GM12873 (cell line): ENCODE results near the gene SIPA1.

Experiments
- TF ChIP-seq, protein P1 (sequence below): IDR thresholded peaks from 2 replicates; pipeline ENCODE4 v1.5.1; 2012; ENCODE audit warnings: low read depth, mild to moderate bottlenecking, moderate library complexity, low read length, control low read depth; ENCODE audit not compliant: insufficient read depth; ENCODE audit errors: missing control alignments

Gene SIPA1

DNA sequence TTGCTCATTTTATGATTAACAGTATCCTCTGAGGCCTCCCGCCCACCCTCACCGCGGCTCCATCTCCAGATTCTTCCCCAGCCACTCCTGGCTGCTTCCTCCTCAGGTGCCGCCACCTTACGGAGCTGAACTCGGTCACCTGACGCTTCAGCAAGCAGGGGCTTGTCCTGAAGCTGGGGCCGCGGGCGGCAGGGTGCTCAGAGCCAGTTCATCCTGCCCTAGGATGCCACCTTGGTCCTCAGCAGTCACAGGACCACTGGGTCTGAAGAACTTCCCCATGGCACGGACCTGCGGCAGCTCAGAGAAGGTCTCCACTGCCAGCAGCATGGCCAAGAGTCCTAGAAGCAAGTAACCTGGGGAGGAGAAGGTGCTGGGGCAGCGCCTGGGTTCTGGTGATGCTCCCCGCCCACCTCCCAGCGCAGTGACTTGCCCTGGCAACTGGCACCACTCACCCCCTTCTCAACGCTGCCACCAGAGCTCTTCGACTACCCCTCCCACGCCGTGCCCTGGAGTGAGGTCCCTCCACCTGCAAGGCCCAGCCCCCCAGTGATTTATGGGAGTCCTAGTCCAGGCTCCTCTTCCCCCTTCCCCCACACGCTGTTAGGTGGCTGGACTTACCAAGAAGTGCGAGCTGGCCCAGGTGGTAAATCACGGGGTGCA is 44.9 kb upstream of the SIPA1 start:
- TF ChIP-seq, protein P1, sequence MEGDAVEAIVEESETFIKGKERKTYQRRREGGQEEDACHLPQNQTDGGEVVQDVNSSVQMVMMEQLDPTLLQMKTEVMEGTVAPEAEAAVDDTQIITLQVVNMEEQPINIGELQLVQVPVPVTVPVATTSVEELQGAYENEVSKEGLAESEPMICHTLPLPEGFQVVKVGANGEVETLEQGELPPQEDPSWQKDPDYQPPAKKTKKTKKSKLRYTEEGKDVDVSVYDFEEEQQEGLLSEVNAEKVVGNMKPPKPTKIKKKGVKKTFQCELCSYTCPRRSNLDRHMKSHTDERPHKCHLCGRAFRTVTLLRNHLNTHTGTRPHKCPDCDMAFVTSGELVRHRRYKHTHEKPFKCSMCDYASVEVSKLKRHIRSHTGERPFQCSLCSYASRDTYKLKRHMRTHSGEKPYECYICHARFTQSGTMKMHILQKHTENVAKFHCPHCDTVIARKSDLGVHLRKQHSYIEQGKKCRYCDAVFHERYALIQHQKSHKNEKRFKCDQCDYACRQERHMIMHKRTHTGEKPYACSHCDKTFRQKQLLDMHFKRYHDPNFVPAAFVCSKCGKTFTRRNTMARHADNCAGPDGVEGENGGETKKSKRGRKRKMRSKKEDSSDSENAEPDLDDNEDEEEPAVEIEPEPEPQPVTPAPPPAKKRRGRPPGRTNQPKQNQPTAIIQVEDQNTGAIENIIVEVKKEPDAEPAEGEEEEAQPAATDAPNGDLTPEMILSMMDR: no peak

DNA sequence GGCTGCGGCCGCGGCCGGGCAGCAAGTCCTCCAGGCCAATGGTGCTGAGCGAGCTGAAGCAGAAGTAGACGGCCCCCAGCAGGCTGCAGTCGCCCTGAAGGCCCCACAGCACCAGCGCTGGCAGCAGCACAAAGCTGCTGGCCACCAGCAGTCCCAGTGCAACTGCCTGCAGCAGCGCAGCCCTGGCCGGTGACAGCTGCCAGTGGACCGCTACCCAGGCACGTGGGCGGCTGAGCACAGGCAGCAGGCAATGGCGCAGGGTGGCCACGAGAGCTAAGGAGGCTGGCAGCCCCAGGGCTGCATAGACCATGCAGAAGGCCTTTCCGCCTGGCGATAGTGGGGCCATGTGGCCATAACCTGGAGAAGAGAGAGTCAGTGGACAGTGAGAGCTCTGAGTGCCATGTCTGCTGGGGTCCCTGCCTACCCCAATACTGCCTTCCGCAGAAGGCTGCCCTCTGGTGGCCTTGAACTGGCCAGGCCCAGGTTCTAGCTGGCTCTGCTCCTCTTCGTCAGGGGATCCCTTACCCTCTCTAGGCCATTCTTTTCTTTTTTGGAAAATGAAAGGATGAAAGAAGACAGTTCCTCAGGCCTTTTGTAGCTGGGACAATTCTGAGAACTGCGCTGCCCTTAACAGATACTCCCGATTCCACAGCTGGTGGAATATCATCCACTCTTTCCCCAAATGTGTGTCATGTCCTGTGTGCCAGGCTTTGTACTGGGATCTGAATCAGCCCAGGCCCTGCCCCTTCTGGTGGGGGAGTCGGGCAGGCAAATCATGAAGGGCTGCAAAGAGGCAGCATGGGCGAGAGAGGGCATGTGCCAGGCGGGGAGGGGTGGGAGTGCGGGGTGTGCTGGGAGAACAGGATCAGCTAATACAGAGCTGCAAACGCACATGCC is 44.1 kb upstream of the SIPA1 start:
- TF ChIP-seq, protein P1: peak; percentile 85

DNA sequence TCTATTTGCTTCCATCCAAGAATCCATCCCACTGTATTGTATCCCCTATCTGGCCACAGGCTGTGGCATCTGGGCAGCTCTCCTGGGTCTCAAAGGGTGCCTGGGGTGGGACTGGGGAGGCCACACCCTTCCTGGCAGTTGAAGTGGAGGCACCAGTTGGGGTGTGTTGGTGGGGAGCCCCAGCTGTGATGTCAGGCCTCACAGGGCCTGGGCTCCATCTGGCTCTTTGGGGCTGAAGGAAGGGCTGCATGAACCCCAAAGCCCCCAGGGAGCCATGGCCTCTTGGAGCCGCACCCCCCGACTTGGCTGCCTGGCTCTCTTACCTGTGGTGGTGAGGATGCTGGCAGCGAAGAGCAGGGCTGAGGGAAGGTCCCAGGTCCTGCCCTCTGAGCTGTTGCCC is 42.8 kb upstream of the SIPA1 start:
- TF ChIP-seq, protein P1: no peak

DNA sequence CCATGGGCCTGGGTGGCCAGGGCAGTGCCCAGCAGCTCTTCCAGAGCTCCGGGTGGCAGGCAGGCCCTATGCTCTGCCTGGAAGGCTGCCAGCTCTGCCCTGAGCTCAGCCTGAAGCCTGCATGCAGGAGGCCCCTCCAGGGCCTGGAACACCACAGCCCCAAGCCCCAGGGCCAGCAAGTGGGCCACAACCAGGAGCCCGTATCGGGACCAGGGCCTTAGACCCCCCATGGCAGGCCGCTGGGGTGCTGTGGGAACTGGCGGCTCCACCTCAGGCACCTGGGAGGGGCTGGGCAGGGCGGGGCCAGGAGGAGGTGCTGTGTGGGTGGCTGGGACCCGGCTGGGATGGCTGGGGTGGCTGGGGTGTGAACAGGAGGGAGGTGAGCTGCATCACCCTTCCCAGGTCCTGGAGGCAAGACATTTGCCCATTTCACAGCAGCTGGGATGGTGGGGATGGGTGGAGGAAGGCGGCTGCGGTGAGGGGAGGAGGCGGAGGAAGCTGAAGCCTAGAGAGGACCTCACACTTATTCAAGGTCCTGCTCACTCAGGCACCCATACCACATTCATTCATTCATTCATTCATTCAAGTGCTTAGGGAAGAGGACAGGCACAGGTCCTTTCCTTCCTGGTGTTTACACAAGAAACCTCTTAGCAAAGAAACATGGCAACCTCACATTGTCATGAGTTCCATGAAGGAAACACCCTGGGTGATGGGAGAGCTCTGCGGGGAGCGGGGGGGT is 42.2 kb upstream of the SIPA1 start, which contains the start of gene KCNK7:
Gene KCNK7 (minus strand): TSS at position 258 of the 739 bp plus-strand sequence. CDS start 28 bp downstream, at position 230.
- TF ChIP-seq, protein P1: no peak

DNA sequence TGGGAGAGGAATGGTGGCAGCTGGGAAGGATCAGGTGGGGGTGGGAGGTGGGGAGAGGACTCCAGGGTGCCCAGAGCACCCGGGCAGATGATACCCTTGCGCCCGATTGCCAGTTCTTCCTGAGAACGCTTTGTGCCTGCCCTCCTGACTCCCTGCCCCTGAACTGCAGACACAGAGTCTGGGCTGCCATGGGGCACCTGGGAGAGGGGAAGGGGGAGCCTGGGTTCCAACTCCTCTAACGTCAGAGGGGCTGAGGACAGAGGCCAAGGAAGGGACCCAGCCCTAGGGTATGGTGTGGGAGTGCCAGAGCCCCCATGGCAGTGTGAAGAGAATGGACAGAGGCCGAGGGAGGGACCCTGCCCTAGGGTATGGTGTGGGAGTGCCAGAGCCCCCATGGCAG is 41.4 kb upstream of the SIPA1 start:
- TF ChIP-seq, protein P1: no peak

DNA sequence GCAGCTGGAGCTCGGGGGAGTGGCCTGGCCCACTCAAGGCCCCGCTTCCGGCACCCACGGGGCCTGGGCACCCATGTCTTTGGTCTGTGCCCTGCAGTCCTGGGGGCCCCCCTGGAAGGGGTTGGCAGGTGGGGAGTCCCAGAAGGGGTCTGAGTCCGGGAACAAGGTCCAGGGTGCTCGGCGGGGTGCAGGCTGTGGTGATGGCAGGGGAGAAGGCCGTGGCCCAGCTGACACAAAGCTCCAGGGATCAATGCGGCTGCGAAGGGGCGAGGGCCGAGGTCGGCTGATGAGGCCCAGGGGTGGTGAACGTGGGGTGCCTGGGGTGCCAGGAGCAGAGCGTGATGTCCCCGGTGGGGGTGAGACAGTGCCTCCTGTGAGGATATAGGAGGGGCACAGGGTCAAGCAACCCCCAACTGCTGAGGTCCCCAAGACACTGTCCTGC is 39.6 kb upstream of the SIPA1 start:
- TF ChIP-seq, protein P1: no peak
